Suprapubic skin (tissue), 4 donors: ENCODE data around the gene PIK3CG. TPM values are rescaled to one million over a fixed set of nuclear protein-coding genes. Genes with fewer than 3 reads are reported as not detected.

Experiments used
- DNase-seq, 2 donors: peaks; one replicate each; pipeline ENCODE4 v3.0.0-alpha.2; 2019; ENCODE audit warnings: low spot score in 2 of 2
- H3K27ac ChIP-seq: fragments of 200-600 bp; sonication (generic); one replicate; pipeline ENCODE4 v1.5.1; 2019
- H3K27me3 ChIP-seq: fragments of 200-600 bp; sonication (generic); one replicate; pipeline ENCODE4 v1.5.1; 2019
- H3K36me3 ChIP-seq: fragments of 200-600 bp; sonication (generic); one replicate; pipeline ENCODE4 v1.5.1; 2019
- H3K4me1 ChIP-seq: fragments of 200-600 bp; sonication (generic); one replicate; pipeline ENCODE4 v1.5.1; 2019
- H3K4me3 ChIP-seq: fragments of 200-600 bp; sonication (generic); one replicate; pipeline ENCODE4 v1.5.1; 2019; ENCODE audit warnings: mild to moderate bottlenecking
- H3K9me3 ChIP-seq: fragments of 200-600 bp; sonication (generic); one replicate; pipeline ENCODE4 v1.5.1; 2019
- CTCF ChIP-seq, 2 donors: fragments of 200-600 bp in 1 of 2; fragments of 450-650 bp in 1 of 2; sonication (generic) in 1 of 2; IDR thresholded peaks; one replicate each; pipeline ENCODE4 v1.5.1; 2016 to 2019; ENCODE audit warnings: antibody characterized with exemption in 2 of 2, mild to moderate bottlenecking in 1 of 2, moderate library complexity in 1 of 2
- EP300 ChIP-seq: sonication (generic); formaldehyde crosslinking; IDR thresholded peaks from one replicate; pipeline ENCODE4 v1.6.1; 2017; ENCODE audit warnings: antibody characterized with exemption
- POLR2A ChIP-seq, 2 donors: fragments of 450-650 bp; IDR thresholded peaks; one replicate each; pipeline ENCODE4 v1.6.1; 2017; ENCODE audit warnings: antibody characterized with exemption in 2 of 2, mild to moderate bottlenecking in 2 of 2, moderate library complexity in 2 of 2
- POLR2AphosphoS5 ChIP-seq, 3 donors: sonication (generic); formaldehyde crosslinking; IDR thresholded peaks; one replicate each; pipeline ENCODE4 v1.6.1; 2017; ENCODE audit warnings: antibody characterized with exemption in 3 of 3
- WGBS: methylation state at CpG from one replicate; pipeline ENCODE4 v1.1.5; 2018; 5-methylcytosine and 5-hydroxymethylcytosine counted together
- total RNA-seq, 4 donors: library from RNA; depleted of rRNA; stranded (reverse); fragments of >200 nt; gene quantifications; one replicate each; pipeline ENCODE4 v1.1.0, GENCODE V29; 2016

The PIK3CG gene
- total RNA-seq, 4 donors from 2014 or later = 1.3 to 6.2 (median 2.3) TPM

- TF ChIP-seq POLR2AphosphoS5 (IDR thresholded peaks at IDR 0.05) (no peak), EP300 (no peak), CTCF (IDR thresholded peaks at IDR 0.05) (no peak), POLR2A (IDR thresholded peaks at IDR 0.05) (no peak)
- Histone ChIP-seq H3K36me3 (no peaks in the 10 kb centered on the region), H3K27me3 (no peaks in the 10 kb centered on the region), H3K9me3 (no peaks in the 10 kb centered on the region), H3K4me1 (no peaks in the 10 kb centered on the region), H3K27ac (no peak overlapping the region), H3K4me3 (no peak overlapping the region)
- WGBS = 76% methylated on average over 3 of the region's 3 CpGs
- no peak for DNase-seq
These were observed 16.9 kb downstream of the PIK3CG start for GRCh38 chr7:106881984-106882383.

- H3K4me3 ChIP-seq = no peak overlapping the region
- no peak for TF ChIP-seq EP300
- TF ChIP-seq CTCF (IDR thresholded peaks at IDR 0.05) = no peak
- no peak for TF ChIP-seq POLR2A (IDR thresholded peaks at IDR 0.05)
- TF ChIP-seq POLR2AphosphoS5 (IDR thresholded peaks at IDR 0.05) = no peak
- no peaks in the 10 kb centered on the region for H3K36me3 ChIP-seq
- no peak for DNase-seq
- H3K27me3 ChIP-seq = no peaks in the 10 kb centered on the region
- H3K27ac ChIP-seq = no peak overlapping the region
- no peaks in the 10 kb centered on the region for H3K4me1 ChIP-seq
- H3K9me3 ChIP-seq = no peaks in the 10 kb centered on the region
- WGBS = 55% methylated on average over 2 of the region's 2 CpGs
These were observed 18.5 kb downstream of the PIK3CG start for GRCh38 chr7:106883456-106884026.

- Histone ChIP-seq H3K27me3 (no peaks in the 10 kb centered on the region), H3K36me3 (no peaks in the 10 kb centered on the region), H3K27ac (no peak overlapping the region), H3K9me3 (no peaks in the 10 kb centered on the region), H3K4me3 (no peak overlapping the region), H3K4me1 (no peaks in the 10 kb centered on the region)
- 85% methylated on average over 4 of the region's 4 CpGs for WGBS
- TF ChIP-seq POLR2AphosphoS5 (IDR thresholded peaks at IDR 0.05) (no peak), EP300 (no peak)
- DNase-seq = no peak
These were observed 20.6 kb downstream of the PIK3CG start for GRCh38 chr7:106885652-106886051.

- Histone ChIP-seq H3K4me3 (no peak overlapping the region), H3K4me1 (no peaks in the 10 kb centered on the region), H3K9me3 (no peaks in the 10 kb centered on the region), H3K36me3 (no peaks in the 10 kb centered on the region), H3K27ac (no peak overlapping the region), H3K27me3 (no peaks in the 10 kb centered on the region)
- WGBS = 27% methylated on average over 1 of the region's 1 CpG
- DNase-seq = no peak
- TF ChIP-seq CTCF (IDR thresholded peaks at IDR 0.05) (no peak), POLR2A (IDR thresholded peaks at IDR 0.05) (no peak), POLR2AphosphoS5 (IDR thresholded peaks at IDR 0.05) (no peak), EP300 (no peak)
These were observed 22.3 kb downstream of the PIK3CG start for GRCh38 chr7:106887421-106887820.

- DNase-seq = no peak
- no peaks in the 10 kb centered on the region for H3K9me3 ChIP-seq
- no peaks in the 10 kb centered on the region for H3K36me3 ChIP-seq
- TF ChIP-seq POLR2AphosphoS5 (IDR thresholded peaks at IDR 0.05) (no peak), POLR2A (IDR thresholded peaks at IDR 0.05) (no peak), CTCF (IDR thresholded peaks at IDR 0.05) (no peak), EP300 (no peak)
- H3K27me3 ChIP-seq = no peaks in the 10 kb centered on the region
- H3K27ac ChIP-seq = no peak overlapping the region
- WGBS = 90% methylated on average over 5 of the region's 5 CpGs
- H3K4me1 ChIP-seq = no peaks in the 10 kb centered on the region
- no peak overlapping the region for H3K4me3 ChIP-seq
These were observed 23.1 kb downstream of the PIK3CG start for GRCh38 chr7:106888204-106888603.

- TF ChIP-seq POLR2AphosphoS5 (IDR thresholded peaks at IDR 0.05) (no peak), EP300 (no peak), CTCF (IDR thresholded peaks at IDR 0.05) (no peak), POLR2A (IDR thresholded peaks at IDR 0.05) (no peak)
- Histone ChIP-seq H3K27me3 (no peaks in the 10 kb centered on the region), H3K4me3 (no peak overlapping the region), H3K9me3 (no peaks in the 10 kb centered on the region), H3K36me3 (no peaks in the 10 kb centered on the region), H3K4me1 (no peaks in the 10 kb centered on the region), H3K27ac (no peak overlapping the region)
- no peak for DNase-seq
- WGBS = 94% methylated on average over 2 of the region's 2 CpGs
These were observed 25.9 kb downstream of the PIK3CG start for GRCh38 chr7:106890952-106891351.
